Measurements from ENCODE around the gene NSUN2.
"Not testable (repeated sequence)": the region's sequence is repeated elsewhere in the genome, so short reads cannot be mapped to it uniquely, and the experiment has no call there.

NSUN2 gene

DNA sequence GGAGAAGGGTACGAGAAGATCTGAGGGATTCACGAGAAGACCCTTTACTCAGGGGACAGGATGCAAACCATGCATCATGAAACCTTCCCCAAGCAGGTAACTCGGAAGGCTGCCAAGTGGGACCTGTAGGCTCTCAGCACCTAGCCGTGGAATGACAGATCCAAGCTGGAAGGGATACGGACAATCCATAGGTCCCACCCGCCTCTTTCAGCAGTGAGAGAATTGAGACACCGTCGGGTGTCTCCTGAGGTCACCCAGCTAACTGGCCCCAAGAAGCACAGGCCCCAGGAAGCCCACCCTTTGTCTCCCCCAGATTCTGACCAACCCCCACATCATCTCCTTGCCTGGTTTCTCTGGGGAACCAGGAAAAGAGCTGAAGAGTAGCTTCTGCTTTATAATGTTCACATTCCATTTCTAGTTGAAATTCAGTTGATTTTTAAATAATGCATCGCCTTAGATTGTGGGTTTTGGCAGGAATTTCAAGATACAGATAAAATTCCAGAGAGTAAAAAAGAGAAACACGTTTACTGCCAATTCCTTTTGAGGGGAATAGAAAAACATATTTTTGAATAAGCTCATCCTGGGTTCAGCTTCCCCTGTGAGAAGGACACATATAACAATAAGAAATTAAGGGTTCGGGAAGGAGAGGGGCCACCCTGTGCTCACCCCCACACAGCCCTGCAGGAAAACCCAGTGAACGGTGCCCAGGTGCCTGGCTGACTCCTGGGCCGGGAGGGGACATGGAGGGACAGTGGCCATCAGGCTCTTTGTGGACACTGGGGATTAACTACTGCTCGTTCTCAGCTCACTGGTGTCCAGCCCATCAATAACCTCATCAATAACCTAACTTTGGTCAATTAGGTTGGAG lies 51.1 kb downstream of the NSUN2 start:
- DNase-seq = no peak

- no peak for DNase-seq
These were observed 51.8 kb downstream of the NSUN2 start for GRCh38 chr5:6581090-6581489.

DNA sequence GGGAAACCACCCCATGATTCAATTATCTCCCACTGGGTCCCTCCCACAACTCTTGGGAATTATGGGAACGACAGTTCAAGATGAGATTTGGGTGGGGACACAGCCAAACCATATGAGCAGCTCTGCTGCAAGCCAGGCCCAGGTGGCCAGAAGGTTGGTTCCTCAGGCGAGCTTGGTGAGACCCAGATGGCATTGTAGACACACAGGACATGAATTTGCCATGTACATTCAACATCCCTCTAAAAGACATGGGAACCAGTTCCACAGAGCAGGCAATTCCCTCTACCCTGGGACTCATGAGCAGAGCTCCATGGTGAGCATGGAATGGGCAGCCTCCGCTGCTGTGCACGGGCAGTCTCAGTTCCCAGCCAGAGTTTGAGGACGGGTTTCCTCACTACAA lies 53.3 kb downstream of the NSUN2 start:
- DNase-seq = no peak

DNA sequence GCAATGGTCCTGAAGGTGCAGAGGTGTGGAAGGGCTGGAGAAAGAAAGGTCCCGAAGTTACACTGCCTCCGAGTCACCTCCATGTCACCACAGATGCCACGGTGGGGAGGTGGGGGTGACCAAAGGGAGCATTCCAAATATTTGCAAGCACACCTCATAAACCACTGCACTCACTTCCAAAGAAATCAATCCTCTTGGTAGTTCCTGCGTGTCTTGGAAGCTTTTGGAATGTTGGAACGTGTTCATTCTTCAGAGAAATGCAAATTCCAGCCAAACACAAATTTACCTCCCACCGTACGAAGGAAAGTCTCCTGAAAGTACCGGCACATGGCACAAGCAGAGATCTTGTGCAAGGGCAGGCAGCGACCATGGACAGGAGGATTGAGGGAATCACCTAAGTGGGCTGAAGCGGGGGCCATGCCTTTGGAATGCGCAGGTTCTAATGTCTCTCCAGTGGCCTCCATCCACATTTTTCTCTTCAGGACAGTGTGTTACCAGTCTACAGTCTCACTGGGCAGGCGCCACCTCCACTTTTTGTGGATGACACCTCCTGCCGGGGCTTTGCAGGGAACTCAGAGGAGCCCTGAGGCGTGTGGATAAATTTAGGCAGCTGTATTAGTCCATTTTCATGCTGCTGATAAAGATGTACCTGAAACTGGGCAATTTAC lies 54.0 kb downstream of the NSUN2 start:
- no peak for DNase-seq

DNA sequence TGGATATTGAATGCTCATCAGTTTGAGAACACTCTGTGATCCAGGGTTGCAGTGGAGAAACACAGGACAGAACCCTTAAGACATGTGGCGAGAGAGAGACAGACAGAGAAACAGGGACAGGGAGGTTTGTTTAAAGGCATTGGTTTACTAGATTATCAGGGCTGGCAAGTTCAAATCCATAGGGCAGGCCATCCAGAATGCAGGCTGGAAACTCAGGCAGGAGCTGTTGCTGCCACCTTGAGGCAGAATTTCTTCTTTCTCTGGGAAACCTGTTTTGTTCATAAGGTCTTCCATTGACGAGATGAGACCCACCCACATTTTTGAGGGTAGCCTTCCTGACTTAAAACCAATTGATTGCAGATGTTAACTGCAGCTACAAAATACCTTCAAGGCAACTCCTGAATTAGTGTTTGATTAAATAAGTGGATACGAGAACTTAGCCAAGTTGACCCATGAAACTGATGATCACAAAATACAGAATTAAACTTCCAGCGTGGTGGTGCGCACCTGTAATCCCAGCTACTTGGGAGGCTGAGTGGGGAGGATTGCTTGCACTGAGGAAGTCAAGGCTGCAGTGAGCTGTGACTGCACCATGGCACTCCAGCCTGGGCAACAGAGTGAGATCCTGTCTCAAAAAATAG lies 55.9 kb downstream of the NSUN2 start:
- peak; percentile 56 for DNase-seq

- DNase-seq = peak; percentile 55
These were observed 58.2 kb downstream of the NSUN2 start for GRCh38 chr5:6574537-6575245.

DNA sequence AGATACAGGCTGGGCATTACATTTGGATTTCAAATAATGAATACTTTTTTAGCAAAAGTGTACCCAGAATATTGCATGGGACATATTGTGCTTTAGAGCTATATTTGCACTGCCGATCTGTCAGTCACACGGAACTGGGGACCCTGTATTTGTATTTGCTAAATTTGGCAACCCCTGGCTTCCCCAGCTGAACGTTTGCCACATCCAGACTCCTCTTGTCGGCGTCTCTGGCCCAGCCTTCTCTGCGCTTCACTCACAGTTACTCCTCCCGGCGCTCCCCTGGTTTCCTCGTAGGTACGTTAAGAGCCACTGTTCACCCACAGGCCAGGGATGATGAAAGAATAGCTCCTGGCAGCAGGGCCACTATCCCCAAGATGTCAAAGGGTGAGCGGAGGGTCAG lies 58.7 kb downstream of the NSUN2 start:
- DNase-seq = no peak

- peak; percentile 21 for DNase-seq
These were observed 59.2 kb downstream of the NSUN2 start for GRCh38 chr5:6573651-6574101.

- no peak for DNase-seq
These were observed 59.9 kb downstream of the NSUN2 start for GRCh38 chr5:6572825-6573380.

GRCh38 chr5:6572086-6572824 lies 60.6 kb downstream of the NSUN2 start:
- no peak for DNase-seq

DNA sequence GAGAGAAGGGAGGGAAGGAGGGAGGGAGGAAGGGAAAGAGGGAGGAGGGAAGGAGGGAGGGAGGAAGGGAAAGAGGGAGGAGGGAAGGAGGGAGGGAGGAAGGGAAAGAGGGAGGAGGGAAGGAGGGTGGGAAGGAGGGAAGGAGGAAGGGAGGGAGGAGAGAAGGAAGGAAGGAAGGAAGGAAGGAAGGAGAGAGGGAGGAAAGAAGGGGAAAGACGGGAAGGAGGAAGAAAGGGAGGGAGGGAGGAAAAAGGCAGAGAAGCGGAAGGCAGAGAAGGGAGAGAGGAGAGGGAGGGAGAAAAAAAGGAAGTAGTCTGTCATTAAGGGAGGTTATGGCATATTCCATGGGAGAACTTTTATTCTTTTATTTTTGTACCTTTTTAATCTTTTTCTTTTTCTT lies 61.2 kb downstream of the NSUN2 start:
- not testable (repeated sequence) for DNase-seq

- no peak for DNase-seq
These were observed 62.3 kb downstream of the NSUN2 start for GRCh38 chr5:6570530-6570929.

DNA sequence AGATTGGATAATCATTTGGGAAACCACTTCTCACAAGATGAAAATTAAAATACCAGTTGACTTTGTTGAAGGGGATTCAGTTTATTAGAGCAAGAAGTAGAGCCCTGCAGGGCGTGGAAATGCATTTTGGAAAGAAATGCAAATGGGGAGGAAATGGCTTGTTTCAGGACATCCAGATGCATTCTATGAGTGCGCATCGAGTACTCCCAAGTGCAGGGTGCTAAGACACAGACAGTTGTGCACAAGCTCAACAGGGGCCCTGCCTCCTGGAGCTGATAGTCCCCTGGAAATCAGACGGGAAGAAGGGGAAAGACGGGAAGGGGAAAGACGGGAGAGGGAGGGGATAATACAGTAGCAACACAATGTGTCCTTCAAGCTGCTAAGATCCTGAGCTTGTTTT lies 64.0 kb downstream of the NSUN2 start:
- DNase-seq = no peak

GRCh38 chr5:6568383-6568782 lies 64.5 kb downstream of the NSUN2 start:
- DNase-seq = no peak

DNA sequence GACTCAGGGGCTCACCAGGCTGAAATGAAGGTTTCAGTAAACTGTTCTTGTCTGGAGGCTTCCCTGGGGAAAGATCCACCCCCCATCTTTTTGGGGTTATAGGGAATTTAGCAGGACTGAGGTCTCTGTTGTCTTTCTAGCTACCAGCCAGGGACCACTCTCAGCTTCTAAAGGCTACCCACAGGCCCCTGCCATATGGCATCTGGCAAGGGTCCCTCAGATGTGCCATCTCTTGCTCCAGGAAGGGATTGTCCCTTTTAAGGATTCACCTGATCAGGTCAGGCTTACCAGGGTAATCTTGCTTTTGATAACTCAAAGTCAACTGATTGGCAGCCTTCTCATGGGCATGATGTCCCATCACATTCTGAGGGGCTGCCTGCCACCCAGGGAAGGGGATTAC lies 65.0 kb downstream of the NSUN2 start:
- DNase-seq = no peak

- no peak for DNase-seq
These were observed 65.8 kb downstream of the NSUN2 start for GRCh38 chr5:6567068-6567467.

- peak; percentile 51 for DNase-seq
These were observed 67.4 kb downstream of the NSUN2 start for GRCh38 chr5:6565492-6565891.

GRCh38 chr5:6557807-6558575 lies 74.9 kb downstream of the NSUN2 start:
- DNase-seq = no peak

GRCh38 chr5:6556802-6557102 lies 76.1 kb downstream of the NSUN2 start:
- no peak for DNase-seq

DNA sequence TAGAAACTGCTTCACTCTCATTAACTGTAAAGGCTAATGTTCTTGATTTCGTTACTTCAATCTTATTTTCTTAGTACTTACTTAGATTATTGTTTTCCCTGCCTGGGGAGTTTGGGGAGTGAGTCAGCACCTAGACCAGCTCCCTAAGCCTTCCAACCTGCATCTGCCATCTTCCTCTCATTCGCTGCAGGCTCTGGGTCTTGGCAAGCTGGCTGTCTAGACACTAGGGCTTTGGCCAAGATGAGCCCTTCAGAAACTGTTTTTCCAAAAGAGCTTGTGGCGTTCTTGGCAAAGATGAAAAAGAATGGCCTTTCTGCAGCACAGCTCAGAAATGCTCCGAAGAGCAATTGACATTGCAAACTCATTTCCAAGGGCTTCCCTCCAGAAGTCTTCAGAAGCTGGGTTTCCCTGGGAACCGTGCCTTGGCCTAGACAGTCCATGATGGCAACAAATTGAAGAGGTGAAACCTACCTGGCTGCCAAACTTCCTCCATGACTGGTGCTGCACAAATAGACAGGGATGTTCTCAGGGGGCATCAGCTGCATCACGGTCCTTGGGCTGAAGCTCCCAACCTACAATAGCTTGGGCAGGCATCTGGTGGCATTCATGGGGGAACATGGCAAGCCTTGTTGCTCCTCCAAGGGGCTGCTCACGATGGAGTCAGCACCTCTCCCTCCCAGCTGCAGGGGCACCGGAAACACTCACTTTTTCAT lies 76.6 kb downstream of the NSUN2 start:
- DNase-seq = no peak

- DNase-seq = no peak
These were observed 78.0 kb downstream of the NSUN2 start for GRCh38 chr5:6554812-6555211.
